ENCODE data around the gene CTSC.
"Not testable (repeated sequence)": the region's sequence is repeated elsewhere in the genome, so short reads cannot be mapped to it uniquely, and the experiment has no call there.

Gene CTSC

GRCh38 chr11:88249706-88250105 is 87.8 kb downstream of the CTSC start:
- Histone ChIP-seq H3K9me3 (ENCODE audit: low read depth, low read length) (no peaks in the 10 kb centered on the region), H3K9ac (ENCODE audit: insufficient read length) (no peak overlapping the region), H3K4me3 (no peak overlapping the region), H3K36me3 (ENCODE audit: insufficient read depth, low read length) (no peaks in the 10 kb centered on the region), H3K27ac (no peak overlapping the region)
- no peak for DNase-seq (ENCODE audit: low read depth, low spot score)
- TF ChIP-seq POLR2AphosphoS5 (IDR thresholded peaks at IDR 0.05; ENCODE audit: borderline replicate concordance, low read depth, low read length) (no peak), FOXP2 (optimal IDR thresholded peaks at IDR 0.05; ENCODE audit: control extremely low read depth, extremely low read length, insufficient read depth) (no peak), EZH2 (IDR thresholded peaks at IDR 0.05) (no peak)

GRCh38 chr11:88246696-88247095 is 90.8 kb downstream of the CTSC start:
- TF ChIP-seq EZH2 (IDR thresholded peaks at IDR 0.05) (no peak), FOXP2 (optimal IDR thresholded peaks at IDR 0.05; ENCODE audit: control extremely low read depth, extremely low read length, insufficient read depth) (no peak), POLR2AphosphoS5 (IDR thresholded peaks at IDR 0.05; ENCODE audit: borderline replicate concordance, low read depth, low read length) (no peak)
- Histone ChIP-seq H3K4me3 (no peak overlapping the region), H3K36me3 (ENCODE audit: insufficient read depth, low read length) (no peaks in the 10 kb centered on the region), H3K27ac (no peak overlapping the region), H3K9ac (ENCODE audit: insufficient read length) (no peak overlapping the region), H3K9me3 (ENCODE audit: low read depth, low read length) (no peaks in the 10 kb centered on the region)
- DNase-seq (ENCODE audit: low read depth, low spot score): no peak

DNA sequence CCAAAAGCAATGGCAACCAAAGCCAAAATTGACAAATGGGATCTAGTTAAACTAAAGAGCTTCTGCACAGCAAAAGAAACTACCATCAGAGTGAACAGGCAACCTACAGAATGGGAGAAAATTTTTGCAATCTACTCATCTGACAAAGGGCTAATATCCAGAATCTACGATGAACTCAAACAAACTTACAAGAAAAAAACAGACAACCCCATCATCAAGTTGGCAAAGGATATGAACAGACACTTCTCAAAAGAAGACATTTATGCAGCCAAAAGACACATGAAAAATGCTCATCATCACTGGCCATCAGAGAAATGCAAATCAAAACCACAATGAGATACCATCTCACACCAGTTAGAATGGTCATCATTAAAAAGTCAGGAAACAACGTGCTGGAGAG is 92.0 kb downstream of the CTSC start:
- not testable (repeated sequence) for DNase-seq (ENCODE audit: low read depth, low spot score); H3K36me3 ChIP-seq (ENCODE audit: insufficient read depth, low read length); H3K9ac ChIP-seq (ENCODE audit: insufficient read length); H3K27ac ChIP-seq; H3K4me3 ChIP-seq; H3K9me3 ChIP-seq (ENCODE audit: low read depth, low read length)
